Memory B cell (primary cell): ENCODE results near the gene PUSL1.

Experiments used
- ATAC-seq: fragments of 150-1000 bp; cut with Tn5 transposase; 2 replicates; pipeline ENCODE4 v1.10.0; 2021; ENCODE audit warnings: low read depth, mild to moderate bottlenecking, moderate library complexity
- DNase-seq, 2 donors: peaks; one replicate each; pipeline ENCODE4 v3.0.0; 2022; ENCODE audit warnings: low spot score in 2 of 2
- H3K27ac Mint-ChIP-seq: one replicate; pipeline ENCODE4 v1.8.0; 2022; ENCODE audit warnings: mild to moderate bottlenecking, moderate library complexity, mixed read lengths
- H3K27me3 Mint-ChIP-seq: one replicate; pipeline ENCODE4 v1.8.0; 2022; ENCODE audit warnings: mixed read lengths
- H3K36me3 Mint-ChIP-seq: one replicate; pipeline ENCODE4 v1.8.0; 2022; ENCODE audit warnings: mild to moderate bottlenecking, mixed read lengths
- H3K4me1 Mint-ChIP-seq: one replicate; pipeline ENCODE4 v1.8.0; 2022; ENCODE audit warnings: mixed read lengths
- H3K4me3 Mint-ChIP-seq: one replicate; pipeline ENCODE4 v1.8.0; 2022; ENCODE audit warnings: mild to moderate bottlenecking, moderate library complexity, mixed read lengths
- H3K9me3 Mint-ChIP-seq: one replicate; pipeline ENCODE4 v1.8.0; 2022; ENCODE audit warnings: mixed read lengths

PUSL1 gene

DNA sequence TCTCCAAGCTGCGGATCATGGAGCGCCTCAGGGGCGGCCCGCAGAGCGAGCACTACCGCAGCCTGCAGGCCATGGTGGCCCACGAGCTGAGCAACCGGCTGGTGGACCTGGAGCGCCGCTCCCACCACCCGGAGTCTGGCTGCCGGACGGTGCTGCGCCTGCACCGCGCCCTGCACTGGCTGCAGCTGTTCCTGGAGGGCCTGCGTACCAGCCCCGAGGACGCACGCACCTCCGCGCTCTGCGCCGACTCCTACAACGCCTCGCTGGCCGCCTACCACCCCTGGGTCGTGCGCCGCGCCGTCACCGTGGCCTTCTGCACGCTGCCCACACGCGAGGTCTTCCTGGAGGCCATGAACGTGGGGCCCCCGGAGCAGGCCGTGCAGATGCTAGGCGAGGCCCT lies 18.9 kb downstream of the PUSL1 start:
- Mint-ChIP-seq H3K4me1 (peaks cover 21% of the 10 kb centered on the region), H3K36me3 (peaks cover under 1% of the 10 kb centered on the region), H3K27ac (no peak overlapping the region), H3K9me3 (no peaks in the 10 kb centered on the region), H3K4me3 (peak overlapping the region; percentile 14), H3K27me3 (no peaks in the 10 kb centered on the region)
- DNase-seq (no peak), ATAC-seq (no peak)

DNA sequence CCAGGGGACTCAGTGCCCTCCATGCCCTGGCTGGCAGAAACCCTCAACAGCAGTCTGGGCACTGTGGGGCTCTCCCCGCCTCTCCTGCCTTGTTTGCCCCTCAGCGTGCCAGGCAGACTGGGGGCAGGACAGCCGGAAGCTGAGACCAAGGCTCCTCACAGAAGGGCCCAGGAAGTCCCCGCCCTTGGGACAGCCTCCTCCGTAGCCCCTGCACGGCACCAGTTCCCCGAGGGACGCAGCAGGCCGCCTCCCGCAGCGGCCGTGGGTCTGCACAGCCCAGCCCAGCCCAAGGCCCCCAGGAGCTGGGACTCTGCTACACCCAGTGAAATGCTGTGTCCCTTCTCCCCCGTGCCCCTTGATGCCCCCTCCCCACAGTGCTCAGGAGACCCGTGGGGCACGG lies 19.9 kb downstream of the PUSL1 start:
- no peak overlapping the region for H3K27ac Mint-ChIP-seq
- no peak overlapping the region for H3K4me3 Mint-ChIP-seq
- ATAC-seq, result no peak
- no peak for DNase-seq
- H3K27me3 Mint-ChIP-seq, result no peaks in the 10 kb centered on the region
- no peaks in the 10 kb centered on the region for H3K36me3 Mint-ChIP-seq
- no peaks in the 10 kb centered on the region for H3K9me3 Mint-ChIP-seq
- peaks cover 19% of the 10 kb centered on the region for H3K4me1 Mint-ChIP-seq

DNA sequence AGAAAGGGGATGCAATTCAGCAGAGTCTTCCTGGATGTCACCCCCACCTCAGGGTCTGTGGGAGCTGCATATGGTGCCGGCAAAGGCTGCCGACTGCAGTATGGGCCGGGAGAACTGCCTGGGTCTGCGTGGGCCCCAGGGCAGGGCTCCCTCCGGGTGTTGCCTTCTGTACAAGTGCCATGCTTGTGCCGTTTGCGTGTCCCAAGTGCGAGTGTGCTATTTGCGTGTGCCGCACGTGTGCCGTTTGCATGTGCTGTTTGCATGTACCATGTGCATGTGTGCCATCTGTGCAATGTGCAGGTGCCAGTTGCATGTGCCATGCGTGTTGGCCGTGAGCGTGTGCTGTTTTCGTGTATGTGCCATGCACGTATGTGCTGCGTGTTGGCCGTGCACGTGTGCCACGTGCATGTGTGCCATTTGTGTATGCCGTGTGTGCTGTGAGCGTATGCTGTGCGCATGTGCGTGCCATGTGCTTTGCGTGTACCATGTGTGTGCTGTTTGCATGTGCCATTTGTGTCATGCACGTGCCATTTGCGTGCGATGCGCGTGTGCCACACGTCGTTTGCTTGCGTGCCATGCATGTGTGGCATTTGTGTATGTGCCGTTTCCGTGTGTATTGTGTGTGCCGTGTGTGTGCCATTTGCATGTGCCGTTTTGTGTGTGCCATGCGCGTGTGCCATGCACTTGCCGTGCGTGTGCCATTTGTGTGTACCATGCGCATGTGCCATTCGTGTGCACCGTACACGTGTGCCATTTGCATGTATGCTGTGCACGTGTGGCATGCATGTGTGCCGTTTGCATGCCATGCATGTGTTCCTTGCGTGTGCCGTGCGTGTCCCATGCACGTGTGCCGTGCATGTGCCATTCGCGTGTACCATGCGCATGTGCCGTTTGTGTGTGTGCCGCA lies 21.2 kb downstream of the PUSL1 start:
- H3K36me3 Mint-ChIP-seq, result no peaks in the 10 kb centered on the region
- no peak for ATAC-seq
- H3K4me1 Mint-ChIP-seq, result peaks cover 14% of the 10 kb centered on the region
- no peak overlapping the region for H3K4me3 Mint-ChIP-seq
- DNase-seq, result no peak
- H3K27me3 Mint-ChIP-seq, result no peaks in the 10 kb centered on the region
- H3K9me3 Mint-ChIP-seq, result no peaks in the 10 kb centered on the region
- H3K27ac Mint-ChIP-seq, result no peak overlapping the region

DNA sequence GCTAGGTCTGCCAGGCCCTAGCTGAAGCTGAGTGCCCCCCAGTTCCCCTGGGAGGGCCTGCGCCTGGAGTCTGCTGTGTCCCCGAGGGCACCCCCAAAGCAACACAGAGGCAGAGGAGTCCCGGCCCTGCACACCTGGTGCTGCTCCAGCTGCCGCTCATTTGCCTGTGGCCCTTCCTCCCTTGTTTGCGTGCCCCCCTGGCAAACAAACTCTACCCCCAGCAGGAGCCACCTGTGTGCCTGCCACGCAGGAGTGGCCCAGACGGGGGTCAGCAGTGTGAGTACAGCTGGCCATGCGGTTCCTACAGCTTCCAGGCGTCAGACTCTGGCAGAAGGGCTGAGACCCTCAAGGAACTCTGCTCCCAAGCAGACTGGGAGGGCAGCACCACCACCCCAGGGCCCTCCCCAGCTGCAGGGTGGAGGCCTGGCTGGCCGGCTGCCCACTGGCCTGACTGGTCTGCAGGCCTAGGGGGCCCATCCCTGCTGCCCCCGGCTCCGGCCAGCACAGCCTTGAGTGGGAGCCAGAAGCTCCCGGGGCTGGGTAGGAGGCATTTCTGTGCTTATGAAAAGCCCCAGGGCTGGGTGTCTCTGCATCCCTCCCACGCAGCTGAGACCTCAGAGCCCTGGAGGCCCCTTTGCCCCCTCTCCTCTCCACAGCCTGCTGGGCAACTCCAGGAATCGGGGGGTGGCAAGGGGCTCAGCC lies 22.1 kb downstream of the PUSL1 start:
- H3K4me3 Mint-ChIP-seq, result peak overlapping the region; percentile 68
- no peaks in the 10 kb centered on the region for H3K9me3 Mint-ChIP-seq
- H3K27ac Mint-ChIP-seq, result no peak overlapping the region

DNA sequence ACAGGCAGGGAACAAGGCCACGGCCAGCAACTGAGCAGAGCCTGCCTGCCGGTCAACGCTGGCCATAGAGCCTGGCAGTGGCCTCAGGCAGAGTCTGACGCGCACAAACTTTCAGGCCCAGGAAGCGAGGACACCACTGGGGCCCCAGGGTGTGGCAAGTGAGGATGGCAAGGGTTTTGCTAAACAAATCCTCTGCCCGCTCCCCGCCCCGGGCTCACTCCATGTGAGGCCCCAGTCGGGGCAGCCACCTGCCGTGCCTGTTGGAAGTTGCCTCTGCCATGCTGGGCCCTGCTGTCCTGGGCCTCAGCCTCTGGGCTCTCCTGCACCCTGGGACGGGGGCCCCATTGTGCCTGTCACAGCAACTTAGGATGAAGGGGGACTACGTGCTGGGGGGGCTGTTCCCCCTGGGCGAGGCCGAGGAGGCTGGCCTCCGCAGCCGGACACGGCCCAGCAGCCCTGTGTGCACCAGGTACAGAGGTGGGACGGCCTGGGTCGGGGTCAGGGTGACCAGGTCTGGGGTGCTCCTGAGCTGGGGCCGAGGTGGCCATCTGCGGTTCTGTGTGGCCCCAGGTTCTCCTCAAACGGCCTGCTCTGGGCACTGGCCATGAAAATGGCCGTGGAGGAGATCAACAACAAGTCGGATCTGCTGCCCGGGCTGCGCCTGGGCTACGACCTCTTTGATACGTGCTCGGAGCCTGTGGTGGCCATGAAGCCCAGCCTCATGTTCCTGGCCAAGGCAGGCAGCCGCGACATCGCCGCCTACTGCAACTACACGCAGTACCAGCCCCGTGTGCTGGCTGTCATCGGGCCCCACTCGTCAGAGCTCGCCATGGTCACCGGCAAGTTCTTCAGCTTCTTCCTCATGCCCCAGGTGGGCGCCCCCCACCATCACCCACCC lies 22.9 kb downstream of the PUSL1 start, which contains the start of gene TAS1R3:
TSS of gene TAS1R3 (plus strand) at position 213 of the 898 bp plus-strand sequence. CDS start at position 279, 66 bp downstream.
- ATAC-seq (peak; percentile 65), DNase-seq (no peak)
- H3K4me3 Mint-ChIP-seq, result peak within 1 kb of the TSS; percentile 68
- no peaks in the 10 kb centered on the region for H3K36me3 Mint-ChIP-seq
- no peaks in the 10 kb centered on the region for H3K9me3 Mint-ChIP-seq
- H3K27ac Mint-ChIP-seq, result no peak within 1 kb of the TSS
- peaks cover 11% of the 10 kb centered on the region for H3K4me1 Mint-ChIP-seq
- no peaks in the 10 kb centered on the region for H3K27me3 Mint-ChIP-seq

More for the DNA sequence above, 22.1 kb downstream of the PUSL1 start:
- H3K27me3 Mint-ChIP-seq, result no peaks in the 10 kb centered on the region
- H3K36me3 Mint-ChIP-seq, result no peaks in the 10 kb centered on the region
- ATAC-seq (peak; percentile 48), DNase-seq (no peak)
- H3K4me1 Mint-ChIP-seq, result peaks cover 14% of the 10 kb centered on the region

DNA sequence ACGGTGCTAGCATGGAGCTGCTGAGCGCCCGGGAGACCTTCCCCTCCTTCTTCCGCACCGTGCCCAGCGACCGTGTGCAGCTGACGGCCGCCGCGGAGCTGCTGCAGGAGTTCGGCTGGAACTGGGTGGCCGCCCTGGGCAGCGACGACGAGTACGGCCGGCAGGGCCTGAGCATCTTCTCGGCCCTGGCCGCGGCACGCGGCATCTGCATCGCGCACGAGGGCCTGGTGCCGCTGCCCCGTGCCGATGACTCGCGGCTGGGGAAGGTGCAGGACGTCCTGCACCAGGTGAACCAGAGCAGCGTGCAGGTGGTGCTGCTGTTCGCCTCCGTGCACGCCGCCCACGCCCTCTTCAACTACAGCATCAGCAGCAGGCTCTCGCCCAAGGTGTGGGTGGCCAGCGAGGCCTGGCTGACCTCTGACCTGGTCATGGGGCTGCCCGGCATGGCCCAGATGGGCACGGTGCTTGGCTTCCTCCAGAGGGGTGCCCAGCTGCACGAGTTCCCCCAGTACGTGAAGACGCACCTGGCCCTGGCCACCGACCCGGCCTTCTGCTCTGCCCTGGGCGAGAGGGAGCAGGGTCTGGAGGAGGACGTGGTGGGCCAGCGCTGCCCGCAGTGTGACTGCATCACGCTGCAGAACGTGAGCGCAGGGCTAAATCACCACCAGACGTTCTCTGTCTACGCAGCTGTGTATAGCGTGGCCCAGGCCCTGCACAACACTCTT lies 23.8 kb downstream of the PUSL1 start:
- no peaks in the 10 kb centered on the region for H3K9me3 Mint-ChIP-seq
- no peak for DNase-seq
- H3K27me3 Mint-ChIP-seq, result no peaks in the 10 kb centered on the region
- no peak for ATAC-seq
- H3K4me3 Mint-ChIP-seq, result peak overlapping the region; percentile 14
- H3K27ac Mint-ChIP-seq, result no peak overlapping the region
- H3K4me1 Mint-ChIP-seq, result peaks cover 11% of the 10 kb centered on the region
- H3K36me3 Mint-ChIP-seq, result no peaks in the 10 kb centered on the region

DNA sequence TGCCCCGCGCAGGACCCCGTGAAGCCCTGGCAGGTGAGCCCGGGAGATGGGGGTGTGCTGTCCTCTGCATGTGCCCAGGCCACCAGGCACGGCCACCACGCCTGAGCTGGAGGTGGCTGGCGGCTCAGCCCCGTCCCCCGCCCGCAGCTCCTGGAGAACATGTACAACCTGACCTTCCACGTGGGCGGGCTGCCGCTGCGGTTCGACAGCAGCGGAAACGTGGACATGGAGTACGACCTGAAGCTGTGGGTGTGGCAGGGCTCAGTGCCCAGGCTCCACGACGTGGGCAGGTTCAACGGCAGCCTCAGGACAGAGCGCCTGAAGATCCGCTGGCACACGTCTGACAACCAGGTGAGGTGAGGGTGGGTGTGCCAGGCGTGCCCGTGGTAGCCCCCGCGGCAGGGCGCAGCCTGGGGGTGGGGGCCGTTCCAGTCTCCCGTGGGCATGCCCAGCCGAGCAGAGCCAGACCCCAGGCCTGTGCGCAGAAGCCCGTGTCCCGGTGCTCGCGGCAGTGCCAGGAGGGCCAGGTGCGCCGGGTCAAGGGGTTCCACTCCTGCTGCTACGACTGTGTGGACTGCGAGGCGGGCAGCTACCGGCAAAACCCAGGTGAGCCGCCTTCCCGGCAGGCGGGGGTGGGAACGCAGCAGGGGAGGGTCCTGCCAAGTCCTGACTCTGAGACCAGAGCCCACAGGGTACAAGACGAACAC lies 24.5 kb downstream of the PUSL1 start:
- H3K27me3 Mint-ChIP-seq, result no peaks in the 10 kb centered on the region
- ATAC-seq (no peak), DNase-seq (no peak)
- no peak overlapping the region for H3K4me3 Mint-ChIP-seq
- H3K36me3 Mint-ChIP-seq, result no peaks in the 10 kb centered on the region
- H3K4me1 Mint-ChIP-seq, result peaks cover 11% of the 10 kb centered on the region
- no peaks in the 10 kb centered on the region for H3K9me3 Mint-ChIP-seq
- H3K27ac Mint-ChIP-seq, result no peak overlapping the region

DNA sequence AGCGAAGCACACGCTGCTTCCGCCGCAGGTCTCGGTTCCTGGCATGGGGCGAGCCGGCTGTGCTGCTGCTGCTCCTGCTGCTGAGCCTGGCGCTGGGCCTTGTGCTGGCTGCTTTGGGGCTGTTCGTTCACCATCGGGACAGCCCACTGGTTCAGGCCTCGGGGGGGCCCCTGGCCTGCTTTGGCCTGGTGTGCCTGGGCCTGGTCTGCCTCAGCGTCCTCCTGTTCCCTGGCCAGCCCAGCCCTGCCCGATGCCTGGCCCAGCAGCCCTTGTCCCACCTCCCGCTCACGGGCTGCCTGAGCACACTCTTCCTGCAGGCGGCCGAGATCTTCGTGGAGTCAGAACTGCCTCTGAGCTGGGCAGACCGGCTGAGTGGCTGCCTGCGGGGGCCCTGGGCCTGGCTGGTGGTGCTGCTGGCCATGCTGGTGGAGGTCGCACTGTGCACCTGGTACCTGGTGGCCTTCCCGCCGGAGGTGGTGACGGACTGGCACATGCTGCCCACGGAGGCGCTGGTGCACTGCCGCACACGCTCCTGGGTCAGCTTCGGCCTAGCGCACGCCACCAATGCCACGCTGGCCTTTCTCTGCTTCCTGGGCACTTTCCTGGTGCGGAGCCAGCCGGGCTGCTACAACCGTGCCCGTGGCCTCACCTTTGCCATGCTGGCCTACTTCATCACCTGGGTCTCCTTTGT lies 25.3 kb downstream of the PUSL1 start:
- Mint-ChIP-seq H3K27me3 (no peaks in the 10 kb centered on the region), H3K4me1 (peaks cover 11% of the 10 kb centered on the region), H3K27ac (no peak overlapping the region), H3K9me3 (no peaks in the 10 kb centered on the region), H3K36me3 (no peaks in the 10 kb centered on the region), H3K4me3 (no peak overlapping the region)
- DNase-seq (no peak), ATAC-seq (no peak)

DNA sequence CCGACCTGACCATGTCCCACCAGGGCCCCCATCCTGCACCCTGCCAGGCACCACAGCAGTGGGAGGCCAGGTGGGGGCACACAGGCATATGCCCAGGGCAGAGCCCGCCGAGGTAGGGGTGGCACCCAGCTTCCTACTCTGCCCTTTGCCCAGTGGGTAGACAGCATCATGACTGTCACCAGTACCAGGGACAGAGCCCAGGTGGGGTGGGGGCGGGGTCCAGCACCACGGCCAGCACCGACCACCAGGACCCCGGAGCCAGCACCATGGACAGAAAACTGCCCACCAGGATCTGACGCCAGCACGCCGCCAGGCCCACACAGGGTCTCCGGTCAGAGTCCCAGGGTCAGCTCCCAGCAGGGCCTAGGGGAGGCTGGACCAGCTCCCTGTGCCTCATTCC lies 26.4 kb downstream of the PUSL1 start:
- Mint-ChIP-seq H3K36me3 (peaks cover under 1% of the 10 kb centered on the region), H3K27me3 (no peaks in the 10 kb centered on the region), H3K4me3 (no peak overlapping the region), H3K4me1 (peaks cover 8% of the 10 kb centered on the region), H3K27ac (no peak overlapping the region), H3K9me3 (no peaks in the 10 kb centered on the region)
- DNase-seq, result no peak
- no peak for ATAC-seq

DNA sequence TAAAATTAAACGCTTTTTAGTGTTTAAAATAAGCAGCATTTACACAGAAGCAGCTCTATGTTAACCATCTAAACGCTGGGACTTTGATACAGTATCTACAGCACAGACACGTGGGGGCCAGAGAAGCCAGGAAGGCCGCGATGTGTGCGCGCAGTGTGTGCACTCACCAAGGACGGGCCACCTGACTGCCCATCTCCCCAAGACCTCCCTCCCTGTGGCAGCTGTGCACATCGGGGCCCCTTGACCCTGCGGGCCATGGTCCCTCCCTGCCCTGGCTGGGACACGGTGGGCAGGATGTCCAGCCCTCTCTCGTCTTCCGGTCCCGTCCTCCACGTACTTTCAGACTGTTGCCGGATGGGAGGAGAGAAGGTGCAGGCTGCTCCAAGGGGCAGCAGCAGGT lies 26.9 kb downstream of the PUSL1 start:
- ATAC-seq (no peak), DNase-seq (no peak)
- Mint-ChIP-seq H3K27ac (no peak overlapping the region), H3K9me3 (no peaks in the 10 kb centered on the region), H3K4me3 (no peak overlapping the region), H3K36me3 (peaks cover 2% of the 10 kb centered on the region), H3K4me1 (peaks cover 4% of the 10 kb centered on the region), H3K27me3 (no peaks in the 10 kb centered on the region)

DNA sequence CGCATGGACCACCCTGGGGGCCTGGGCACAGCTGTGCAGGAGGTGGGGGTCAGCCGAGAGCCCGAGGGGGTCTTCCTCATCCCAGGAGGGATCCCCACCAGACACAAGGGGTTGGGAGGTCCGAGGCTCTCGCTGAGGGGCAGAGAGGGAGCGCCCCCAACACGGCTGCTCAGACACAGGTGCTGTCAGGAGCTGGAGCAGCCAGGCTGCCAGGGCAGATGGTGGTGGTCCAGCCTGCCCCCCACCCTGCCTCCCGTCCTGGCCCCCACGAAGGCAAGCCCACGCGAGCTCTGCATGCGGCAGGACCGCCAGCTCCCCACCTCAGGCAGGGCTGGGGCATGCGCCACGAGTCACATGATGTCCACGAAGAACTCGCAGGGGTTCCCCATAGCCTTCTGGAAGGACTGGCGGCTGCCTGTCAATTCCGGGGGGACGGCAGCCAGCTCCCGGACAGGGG lies 27.4 kb downstream of the PUSL1 start:
- DNase-seq (no peak), ATAC-seq (no peak)
- Mint-ChIP-seq H3K4me1 (peaks cover 2% of the 10 kb centered on the region), H3K4me3 (no peak overlapping the region), H3K36me3 (peaks cover 3% of the 10 kb centered on the region), H3K27me3 (no peaks in the 10 kb centered on the region), H3K9me3 (no peaks in the 10 kb centered on the region), H3K27ac (no peak overlapping the region)

DNA sequence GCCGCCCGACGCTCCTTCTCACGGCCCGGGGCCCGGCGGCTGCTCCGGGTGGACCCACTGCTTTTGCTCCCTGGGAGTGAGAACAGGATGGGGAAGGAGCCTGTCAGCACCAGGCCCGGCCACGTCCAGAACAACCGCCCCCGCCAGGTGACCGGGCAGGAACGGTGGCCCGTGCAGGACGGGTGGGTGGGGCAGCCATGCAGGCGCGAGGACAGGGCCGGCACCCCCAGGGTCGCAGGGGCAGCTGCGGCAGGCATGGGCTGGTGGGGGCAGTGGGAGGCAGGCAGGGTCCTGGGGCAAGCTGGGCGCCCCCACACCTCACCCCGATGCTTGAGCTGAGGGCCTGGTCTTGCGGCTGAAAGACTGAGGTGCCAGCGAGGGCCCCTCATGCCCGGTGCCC lies 28.0 kb downstream of the PUSL1 start:
- no peak overlapping the region for H3K27ac Mint-ChIP-seq
- DNase-seq, result no peak
- H3K4me3 Mint-ChIP-seq, result no peak overlapping the region
- H3K36me3 Mint-ChIP-seq, result peaks cover 7% of the 10 kb centered on the region
- H3K9me3 Mint-ChIP-seq, result no peaks in the 10 kb centered on the region
- no peaks in the 10 kb centered on the region for H3K4me1 Mint-ChIP-seq
- no peaks in the 10 kb centered on the region for H3K27me3 Mint-ChIP-seq
- ATAC-seq, result no peak
